PFSK-1 (cell line): Measurements from ENCODE around the gene SPTBN1.

Experiments used
- FOXP2 ChIP-seq: optimal IDR thresholded peaks from 2 replicates; pipeline ENCODE3; 2011; ENCODE audit warnings: borderline replicate concordance, control low read depth, inconsistent platforms; ENCODE audit not compliant: insufficient read depth; ENCODE audit errors: extremely low read length, extremely low read depth
- POLR2AphosphoS5 ChIP-seq: IDR thresholded peaks from 2 replicates; pipeline ENCODE4 v1.6.1; 2012; ENCODE audit warnings: low read depth, mild to moderate bottlenecking, control low read depth, low read length, moderate library complexity
- SIN3A ChIP-seq: IDR thresholded peaks from 2 replicates; pipeline ENCODE4 v1.6.1; 2012; ENCODE audit warnings: mild to moderate bottlenecking, low read length, moderate library complexity, borderline replicate concordance; ENCODE audit not compliant: insufficient read depth
- TAF1 ChIP-seq: IDR thresholded peaks from 2 replicates; pipeline ENCODE4 v1.6.1; 2012; ENCODE audit warnings: low read length, control low read depth, borderline replicate concordance; ENCODE audit not compliant: insufficient read depth
- TF ChIP-seq, protein P1 (sequence below), 2 experiments: IDR thresholded peaks; 2 replicates each; pipeline versions ENCODE4 v1.6.1 to v1.8.0; 2011 to 2012; ENCODE audit warnings: low read depth in 2 of 2, low read length in 2 of 2, control low read depth in 1 of 2, inconsistent platforms in 1 of 2, mild to moderate bottlenecking in 1 of 2, moderate library complexity in 1 of 2; ENCODE audit not compliant: insufficient read depth in 1 of 2

SPTBN1 gene

DNA sequence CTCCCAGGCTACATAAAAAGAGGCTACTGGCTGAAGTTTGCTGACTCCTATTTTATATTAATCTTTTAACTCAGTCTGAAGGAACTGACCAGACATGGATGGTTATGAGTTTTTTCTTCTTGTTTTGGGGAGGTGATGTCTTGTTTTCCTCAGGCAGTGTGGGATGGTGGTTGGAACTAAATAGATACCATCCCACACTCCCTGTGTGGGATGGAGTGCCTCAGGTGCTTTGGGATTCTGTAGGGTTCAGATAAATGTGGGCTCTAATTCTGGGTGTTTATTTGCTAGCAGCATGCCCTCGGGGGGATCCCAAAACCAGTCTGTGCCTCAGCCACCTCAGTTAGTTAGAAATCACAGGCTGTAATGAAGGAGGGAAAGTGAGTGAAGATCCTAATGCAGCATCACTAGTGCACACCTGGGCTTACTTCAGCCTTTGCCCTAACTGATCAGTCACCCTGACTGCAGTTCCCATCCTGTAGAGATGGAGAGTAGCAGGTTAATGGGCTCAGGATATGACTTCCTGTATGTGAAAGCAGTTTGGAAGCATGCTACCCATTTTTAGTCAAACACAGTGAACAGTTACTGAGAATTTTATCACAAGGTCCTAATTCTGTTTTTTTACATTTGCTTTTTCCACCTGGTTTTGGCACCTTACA, 132.2 kb downstream of the SPTBN1 start:
- TF ChIP-seq, protein P1, sequence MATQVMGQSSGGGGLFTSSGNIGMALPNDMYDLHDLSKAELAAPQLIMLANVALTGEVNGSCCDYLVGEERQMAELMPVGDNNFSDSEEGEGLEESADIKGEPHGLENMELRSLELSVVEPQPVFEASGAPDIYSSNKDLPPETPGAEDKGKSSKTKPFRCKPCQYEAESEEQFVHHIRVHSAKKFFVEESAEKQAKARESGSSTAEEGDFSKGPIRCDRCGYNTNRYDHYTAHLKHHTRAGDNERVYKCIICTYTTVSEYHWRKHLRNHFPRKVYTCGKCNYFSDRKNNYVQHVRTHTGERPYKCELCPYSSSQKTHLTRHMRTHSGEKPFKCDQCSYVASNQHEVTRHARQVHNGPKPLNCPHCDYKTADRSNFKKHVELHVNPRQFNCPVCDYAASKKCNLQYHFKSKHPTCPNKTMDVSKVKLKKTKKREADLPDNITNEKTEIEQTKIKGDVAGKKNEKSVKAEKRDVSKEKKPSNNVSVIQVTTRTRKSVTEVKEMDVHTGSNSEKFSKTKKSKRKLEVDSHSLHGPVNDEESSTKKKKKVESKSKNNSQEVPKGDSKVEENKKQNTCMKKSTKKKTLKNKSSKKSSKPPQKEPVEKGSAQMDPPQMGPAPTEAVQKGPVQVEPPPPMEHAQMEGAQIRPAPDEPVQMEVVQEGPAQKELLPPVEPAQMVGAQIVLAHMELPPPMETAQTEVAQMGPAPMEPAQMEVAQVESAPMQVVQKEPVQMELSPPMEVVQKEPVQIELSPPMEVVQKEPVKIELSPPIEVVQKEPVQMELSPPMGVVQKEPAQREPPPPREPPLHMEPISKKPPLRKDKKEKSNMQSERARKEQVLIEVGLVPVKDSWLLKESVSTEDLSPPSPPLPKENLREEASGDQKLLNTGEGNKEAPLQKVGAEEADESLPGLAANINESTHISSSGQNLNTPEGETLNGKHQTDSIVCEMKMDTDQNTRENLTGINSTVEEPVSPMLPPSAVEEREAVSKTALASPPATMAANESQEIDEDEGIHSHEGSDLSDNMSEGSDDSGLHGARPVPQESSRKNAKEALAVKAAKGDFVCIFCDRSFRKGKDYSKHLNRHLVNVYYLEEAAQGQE (IDR thresholded peaks at IDR 0.05; ENCODE audit: insufficient read depth in 1 of 2, low read depth in 2 of 2, low read length in 2 of 2): no peak
- no peak for TF ChIP-seq SIN3A
- TF ChIP-seq TAF1: no peak

DNA sequence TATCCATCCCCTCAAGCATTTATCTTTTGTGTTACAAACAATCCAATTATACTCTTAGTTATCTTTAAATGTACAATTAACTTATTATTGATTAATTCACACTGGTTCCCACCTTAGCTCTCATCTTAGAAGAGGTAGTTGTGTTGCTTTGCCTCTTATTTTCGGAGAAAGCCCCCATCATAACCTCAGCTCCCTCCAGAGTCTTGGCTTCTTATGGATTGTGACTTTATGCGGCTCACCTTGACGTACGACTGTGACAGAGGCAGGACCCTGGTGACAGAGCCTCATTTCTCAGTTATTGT, 132.9 kb downstream of the SPTBN1 start:
- TF ChIP-seq POLR2AphosphoS5 (no peak), SIN3A (no peak), FOXP2 (no peak), TAF1 (no peak)
- TF ChIP-seq, protein P1 (IDR thresholded peaks at IDR 0.05; ENCODE audit: insufficient read depth in 1 of 2, low read depth in 2 of 2, low read length in 2 of 2): no peak

DNA sequence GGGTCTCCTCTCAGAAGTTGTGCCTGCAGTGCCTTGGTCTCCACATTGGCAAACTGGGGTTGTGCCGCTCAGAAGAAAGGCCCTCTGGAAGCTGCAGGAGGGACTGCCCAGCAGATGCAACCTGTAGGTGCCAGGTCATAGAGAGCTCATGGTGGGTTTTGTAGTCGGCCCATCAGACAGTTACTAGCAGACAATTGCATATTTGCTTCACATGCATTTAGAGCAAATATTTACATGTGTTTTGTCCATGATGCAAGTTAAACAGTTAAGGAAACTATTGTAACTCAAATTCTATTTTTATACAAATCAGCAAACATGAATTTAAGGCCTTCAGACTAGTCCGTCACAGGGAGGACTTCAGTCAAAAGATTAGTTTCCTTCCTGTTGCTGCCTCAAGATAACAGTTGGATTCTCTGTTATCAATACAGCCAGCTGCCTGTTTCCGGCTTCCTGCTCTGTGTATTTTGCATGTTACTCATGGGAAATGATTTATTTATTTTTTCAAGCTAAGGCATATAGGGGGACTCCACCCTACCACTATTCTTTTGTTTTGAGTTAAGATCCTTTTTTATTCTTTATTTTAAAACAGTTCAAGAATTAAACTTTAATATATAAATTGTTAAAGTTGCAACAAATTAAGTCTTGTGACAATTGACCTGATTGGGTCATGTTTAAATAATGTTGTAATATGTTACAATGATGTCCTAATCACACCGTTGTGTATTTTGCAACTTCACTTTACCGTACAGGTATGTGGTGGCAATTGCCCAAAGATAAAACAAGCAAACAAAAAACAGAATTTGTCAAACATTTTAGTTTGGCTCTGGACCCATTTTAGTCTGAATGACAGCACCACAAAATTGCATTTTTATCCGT, 133.5 kb downstream of the SPTBN1 start:
- TF ChIP-seq TAF1 (no peak), SIN3A (0 out of 2 replicates have a peak, but pooled peaks have one; percentile 49), POLR2AphosphoS5 (no peak), FOXP2 (no peak)
- TF ChIP-seq, protein P1 (IDR thresholded peaks at IDR 0.05; ENCODE audit: insufficient read depth in 1 of 2, low read depth in 2 of 2, low read length in 2 of 2): peak in 1 of 2 experiments; percentile 64; a peak in 1 of 4 replicates

DNA sequence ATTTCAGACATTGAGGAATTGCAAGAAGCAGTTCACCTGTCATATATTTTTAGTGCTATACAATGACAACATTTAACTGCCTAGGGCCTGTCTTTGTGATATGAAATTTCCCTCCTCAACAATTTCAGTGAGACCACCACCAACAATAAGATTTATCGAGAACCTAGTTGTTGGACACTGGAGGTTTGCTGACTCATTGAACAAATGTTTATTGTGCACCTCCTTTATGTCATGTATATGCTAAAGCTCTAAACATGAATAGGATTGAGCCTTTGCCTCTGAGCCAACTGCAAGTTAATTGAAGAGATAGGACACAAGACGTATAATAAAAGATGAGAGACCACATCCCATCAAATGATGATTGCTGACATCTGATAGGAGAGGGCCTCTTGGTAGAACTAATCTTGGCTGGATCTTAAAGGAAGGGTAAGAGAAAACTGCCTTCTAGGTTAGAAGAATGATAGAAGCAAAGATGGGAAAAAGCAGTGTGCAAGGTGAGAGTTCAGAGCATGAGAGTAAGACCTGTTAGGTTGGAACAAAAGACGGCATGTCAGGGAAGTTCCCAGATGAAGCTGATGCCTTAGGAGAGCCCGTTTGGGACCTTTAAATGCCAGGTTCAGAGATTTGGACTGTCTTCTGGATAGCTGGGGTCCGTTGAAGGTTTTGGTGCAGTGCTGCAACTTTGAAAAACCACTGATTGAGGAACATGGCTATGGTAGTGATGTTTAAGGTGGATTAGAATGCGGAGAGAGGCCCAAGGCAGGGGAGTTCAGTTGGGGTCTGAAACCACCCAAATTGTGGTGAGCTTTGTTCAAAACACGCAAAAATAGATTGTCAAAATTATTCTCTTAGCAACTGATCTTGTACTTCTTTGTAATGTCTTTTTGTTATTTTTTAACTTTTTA, 134.3 kb downstream of the SPTBN1 start:
- TF ChIP-seq SIN3A (no peak), POLR2AphosphoS5 (no peak), FOXP2 (no peak), TAF1 (no peak)

DNA sequence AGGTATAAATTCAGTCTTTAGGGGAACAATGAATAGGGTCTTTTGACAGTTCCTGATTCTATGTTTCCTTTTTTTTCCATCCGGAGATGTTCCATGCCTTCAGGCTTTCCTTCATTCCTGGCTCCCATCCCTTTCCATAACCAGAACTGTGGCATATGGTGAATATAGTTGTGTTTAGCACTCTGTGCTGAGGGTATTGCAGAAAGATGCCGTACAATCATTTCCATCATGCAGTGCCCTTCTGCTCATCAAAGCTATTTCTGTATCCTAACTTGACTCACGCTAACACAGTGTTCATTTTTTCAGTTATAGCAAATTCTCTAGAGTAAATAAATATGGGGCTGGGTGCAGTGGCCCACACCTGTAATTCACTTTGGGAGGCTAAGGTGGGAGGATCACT, 135.4 kb downstream of the SPTBN1 start:
- TF ChIP-seq FOXP2 (no peak), TAF1 (no peak), POLR2AphosphoS5 (no peak), SIN3A (no peak)
- TF ChIP-seq, protein P1 (IDR thresholded peaks at IDR 0.05; ENCODE audit: insufficient read depth in 1 of 2, low read depth in 2 of 2, low read length in 2 of 2): no peak
